Kasumi-1 (cell line): ENCODE results near the gene SLC25A11.
"Not testable (repeated sequence)": the region's sequence is repeated elsewhere in the genome, so short reads cannot be mapped to it uniquely, and the experiment has no call there.

Experiments
- DNase-seq, 2 experiments: peaks; one replicate each; lab custom pipeline; 2025; lab: John Stamatoyannopoulos, UW

SLC25A11 gene

GRCh38 chr17:4945176-4945943 lies 5.5 kb upstream of the SLC25A11 start:
- DNase-seq, result peak; percentile 16 to 37

GRCh38 chr17:4944554-4945175 lies 4.8 kb upstream of the SLC25A11 start:
- no peak for DNase-seq

- DNase-seq, result peak; percentile 58 to 67
These were observed 4.3 kb upstream of the SLC25A11 start for GRCh38 chr17:4944163-4944553.

- no peak for DNase-seq
These were observed 3.1 kb upstream of the SLC25A11 start for GRCh38 chr17:4942760-4943508.

GRCh38 chr17:4941319-4941610 lies 1.4 kb upstream of the SLC25A11 start:
- no peak for DNase-seq

GRCh38 chr17:4940555-4941318 lies 891 bp upstream of the SLC25A11 start:
- peak in 1 of 2 experiments; percentile 59 for DNase-seq

- DNase-seq, result no peak
These were observed 375 bp downstream of the SLC25A11 start for GRCh38 chr17:4939546-4939795.

- no peak for DNase-seq
These were observed 929 bp downstream of the SLC25A11 start for GRCh38 chr17:4938688-4939545.

- DNase-seq, result no peak
These were observed 1.8 kb downstream of the SLC25A11 start for GRCh38 chr17:4938069-4938491.

- DNase-seq, result no peak
These were observed 2.3 kb downstream of the SLC25A11 start for GRCh38 chr17:4937553-4937952.

GRCh38 chr17:4936436-4936835 lies 3.4 kb downstream of the SLC25A11 start:
- no peak for DNase-seq

- no peak for DNase-seq
These were observed 4.2 kb downstream of the SLC25A11 start for GRCh38 chr17:4935650-4936049.

- peak in 1 of 2 experiments; percentile 16 for DNase-seq
These were observed 5.5 kb downstream of the SLC25A11 start for GRCh38 chr17:4934173-4934979.

GRCh38 chr17:4933646-4934045 lies 6.2 kb downstream of the SLC25A11 start:
- no peak for DNase-seq

- no peak for DNase-seq
These were observed 7.1 kb downstream of the SLC25A11 start for GRCh38 chr17:4932756-4933155.

- DNase-seq, result no peak
These were observed 7.9 kb downstream of the SLC25A11 start, which contains the start of gene GP1BA for GRCh38 chr17:4931963-4932362. TSS of gene GP1BA (plus strand) at chr17:4932277. CDS start at chr17:4932605, 328 bp downstream.

- no peak for DNase-seq
These were observed 11.0 kb downstream of the SLC25A11 start for GRCh38 chr17:4928881-4929280.

GRCh38 chr17:4926577-4927335 lies 13.1 kb downstream of the SLC25A11 start:
- not testable (repeated sequence) for DNase-seq

- no peak for DNase-seq
These were observed 18.5 kb downstream of the SLC25A11 start for GRCh38 chr17:4921320-4921719.
